RWPE1 (cell line): ENCODE results near the gene CES2.

Source experiments
- CTCF ChIA-PET: fragments of 350-600 bp; sonication (Branson Sonifier 250); formaldehyde crosslinking; extraction: SDS; loops from one replicate; lab custom pipeline; 2021; lab: Yijun Ruan, JAX
- POLR2A ChIA-PET: fragments of 400-600 bp; formaldehyde crosslinking; extraction: SDS; loops from one replicate; lab custom pipeline; 2020; ENCODE audit warnings: antibody characterized with exemption; ENCODE audit not compliant: low non-redundant PET; lab: Yijun Ruan, JAX
- DNase-seq: peaks from one replicate; pipeline ENCODE4 v3.0.0; 2012; ENCODE audit warnings: low spot score
- H3K27ac ChIP-seq: fragments of 450-650 bp; 2 replicates; pipeline ENCODE4 v1.5.1; 2017
- TF ChIP-seq, protein P1 (sequence below): fragments of 450-650 bp; conservative IDR thresholded peaks from 2 replicates; pipeline ENCODE4 v1.5.1; 2017; ENCODE audit warnings: low read depth, mild to moderate bottlenecking

The CES2 gene, protein sequence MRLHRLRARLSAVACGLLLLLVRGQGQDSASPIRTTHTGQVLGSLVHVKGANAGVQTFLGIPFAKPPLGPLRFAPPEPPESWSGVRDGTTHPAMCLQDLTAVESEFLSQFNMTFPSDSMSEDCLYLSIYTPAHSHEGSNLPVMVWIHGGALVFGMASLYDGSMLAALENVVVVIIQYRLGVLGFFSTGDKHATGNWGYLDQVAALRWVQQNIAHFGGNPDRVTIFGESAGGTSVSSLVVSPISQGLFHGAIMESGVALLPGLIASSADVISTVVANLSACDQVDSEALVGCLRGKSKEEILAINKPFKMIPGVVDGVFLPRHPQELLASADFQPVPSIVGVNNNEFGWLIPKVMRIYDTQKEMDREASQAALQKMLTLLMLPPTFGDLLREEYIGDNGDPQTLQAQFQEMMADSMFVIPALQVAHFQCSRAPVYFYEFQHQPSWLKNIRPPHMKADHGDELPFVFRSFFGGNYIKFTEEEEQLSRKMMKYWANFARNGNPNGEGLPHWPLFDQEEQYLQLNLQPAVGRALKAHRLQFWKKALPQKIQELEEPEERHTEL

DNA sequence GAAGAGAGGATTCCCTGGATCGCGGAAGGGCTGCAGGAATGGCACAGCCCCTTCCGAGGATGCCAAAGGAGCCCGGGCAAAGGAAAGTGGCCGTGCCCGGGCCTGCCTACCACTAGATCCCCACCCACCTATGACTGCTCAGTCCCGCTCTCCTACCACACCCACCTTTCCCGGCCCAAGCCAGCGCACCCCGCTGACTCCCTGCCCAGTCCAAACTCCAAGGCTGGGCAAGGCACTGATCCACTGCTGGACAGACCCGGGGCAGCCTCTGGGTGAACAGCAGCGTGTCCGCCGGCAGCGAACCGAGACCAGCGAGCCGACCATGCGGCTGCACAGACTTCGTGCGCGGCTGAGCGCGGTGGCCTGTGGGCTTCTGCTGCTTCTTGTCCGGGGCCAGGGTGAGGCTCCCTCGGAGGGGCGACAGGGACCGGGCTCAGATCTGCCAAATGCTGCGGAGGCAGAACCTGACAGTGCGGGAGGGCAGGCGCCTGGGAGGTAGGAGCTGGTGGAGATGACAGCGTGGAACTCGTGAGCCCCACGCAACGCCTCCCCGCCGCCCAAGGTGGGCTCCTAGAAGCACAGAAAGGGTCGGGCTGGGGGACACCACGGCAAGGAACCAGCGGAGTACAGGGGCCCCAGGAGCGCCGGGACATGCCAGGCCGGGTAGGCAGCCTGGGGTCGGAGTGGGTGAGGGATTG lies at the start of gene CES2:
CES2 (plus strand) TSS at position 203 of the 698 bp plus-strand sequence; CDS start at position 323, 120 bp downstream.
- CTCF ChIA-PET: interaction anchor here (0.6 to 1.4 kb wide), 2 partner anchors 40 to 146 kb away, joined by 3 to 5 read pairs; no protein-coding TSS in a partner anchor
- DNase-seq: peak; percentile 97
- TF ChIP-seq, protein P1, sequence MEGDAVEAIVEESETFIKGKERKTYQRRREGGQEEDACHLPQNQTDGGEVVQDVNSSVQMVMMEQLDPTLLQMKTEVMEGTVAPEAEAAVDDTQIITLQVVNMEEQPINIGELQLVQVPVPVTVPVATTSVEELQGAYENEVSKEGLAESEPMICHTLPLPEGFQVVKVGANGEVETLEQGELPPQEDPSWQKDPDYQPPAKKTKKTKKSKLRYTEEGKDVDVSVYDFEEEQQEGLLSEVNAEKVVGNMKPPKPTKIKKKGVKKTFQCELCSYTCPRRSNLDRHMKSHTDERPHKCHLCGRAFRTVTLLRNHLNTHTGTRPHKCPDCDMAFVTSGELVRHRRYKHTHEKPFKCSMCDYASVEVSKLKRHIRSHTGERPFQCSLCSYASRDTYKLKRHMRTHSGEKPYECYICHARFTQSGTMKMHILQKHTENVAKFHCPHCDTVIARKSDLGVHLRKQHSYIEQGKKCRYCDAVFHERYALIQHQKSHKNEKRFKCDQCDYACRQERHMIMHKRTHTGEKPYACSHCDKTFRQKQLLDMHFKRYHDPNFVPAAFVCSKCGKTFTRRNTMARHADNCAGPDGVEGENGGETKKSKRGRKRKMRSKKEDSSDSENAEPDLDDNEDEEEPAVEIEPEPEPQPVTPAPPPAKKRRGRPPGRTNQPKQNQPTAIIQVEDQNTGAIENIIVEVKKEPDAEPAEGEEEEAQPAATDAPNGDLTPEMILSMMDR: no peak
- peak within 1 kb of the TSS; percentile 94 for H3K27ac ChIP-seq
- POLR2A ChIA-PET: interaction anchor here (0.5 kb wide), 1 partner anchor 9 kb away, joined by 3 read pairs; no protein-coding TSS in a partner anchor

DNA sequence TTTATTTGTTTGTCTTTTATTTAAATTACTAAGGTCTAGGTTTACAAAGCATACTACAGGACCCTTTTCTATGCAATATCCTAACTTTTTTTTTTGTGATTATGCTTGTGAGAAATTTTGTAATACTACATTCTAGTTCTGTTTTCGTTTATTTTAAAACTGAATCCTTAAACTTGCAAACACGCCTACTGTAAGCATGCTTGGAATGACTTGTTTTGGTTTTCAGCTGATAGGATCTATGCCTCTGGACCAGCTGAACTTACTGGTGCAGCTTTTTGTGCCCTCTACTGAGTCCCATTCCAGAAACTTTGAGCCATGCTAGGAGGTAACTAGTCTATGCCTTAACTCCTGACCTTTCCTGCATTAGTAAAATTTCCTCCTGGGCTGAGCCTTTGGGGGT lies 49.0 kb upstream of the CES2 start:
- CTCF ChIA-PET: interaction anchor here (0.6 to 2.9 kb wide), 2 partner anchors 9 to 15 kb away, joined by 3 to 15 read pairs; no protein-coding TSS in a partner anchor
- TF ChIP-seq, protein P1: no peak
- DNase-seq: no peak
- no peak overlapping the region for H3K27ac ChIP-seq
- POLR2A ChIA-PET: no interaction called here

DNA sequence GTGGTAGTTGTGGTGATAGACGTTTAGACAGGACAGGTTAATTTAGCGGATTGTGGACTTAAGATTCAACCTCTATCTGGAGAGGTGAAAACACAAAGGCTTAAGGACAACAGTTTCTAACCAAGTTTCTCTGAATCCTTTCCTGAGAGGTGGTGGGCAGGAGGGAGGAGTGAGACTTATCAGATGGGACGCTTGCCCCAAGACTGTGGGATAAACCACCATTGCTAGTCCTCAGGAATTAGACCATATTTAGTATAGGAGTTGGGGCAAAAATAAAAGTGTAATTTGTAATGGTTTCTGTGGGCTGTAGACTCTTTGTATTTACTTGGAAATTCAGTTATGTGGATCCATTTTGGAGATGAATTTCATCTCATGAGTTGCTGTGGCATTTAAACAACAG lies 48.4 kb upstream of the CES2 start:
- TF ChIP-seq, protein P1: no peak
- DNase-seq: no peak
- CTCF ChIA-PET: interaction anchor here (2.9 kb wide), 1 partner anchor 8 kb away, joined by 15 read pairs; no protein-coding TSS in a partner anchor
- POLR2A ChIA-PET: no interaction called here
- H3K27ac ChIP-seq: no peak overlapping the region

DNA sequence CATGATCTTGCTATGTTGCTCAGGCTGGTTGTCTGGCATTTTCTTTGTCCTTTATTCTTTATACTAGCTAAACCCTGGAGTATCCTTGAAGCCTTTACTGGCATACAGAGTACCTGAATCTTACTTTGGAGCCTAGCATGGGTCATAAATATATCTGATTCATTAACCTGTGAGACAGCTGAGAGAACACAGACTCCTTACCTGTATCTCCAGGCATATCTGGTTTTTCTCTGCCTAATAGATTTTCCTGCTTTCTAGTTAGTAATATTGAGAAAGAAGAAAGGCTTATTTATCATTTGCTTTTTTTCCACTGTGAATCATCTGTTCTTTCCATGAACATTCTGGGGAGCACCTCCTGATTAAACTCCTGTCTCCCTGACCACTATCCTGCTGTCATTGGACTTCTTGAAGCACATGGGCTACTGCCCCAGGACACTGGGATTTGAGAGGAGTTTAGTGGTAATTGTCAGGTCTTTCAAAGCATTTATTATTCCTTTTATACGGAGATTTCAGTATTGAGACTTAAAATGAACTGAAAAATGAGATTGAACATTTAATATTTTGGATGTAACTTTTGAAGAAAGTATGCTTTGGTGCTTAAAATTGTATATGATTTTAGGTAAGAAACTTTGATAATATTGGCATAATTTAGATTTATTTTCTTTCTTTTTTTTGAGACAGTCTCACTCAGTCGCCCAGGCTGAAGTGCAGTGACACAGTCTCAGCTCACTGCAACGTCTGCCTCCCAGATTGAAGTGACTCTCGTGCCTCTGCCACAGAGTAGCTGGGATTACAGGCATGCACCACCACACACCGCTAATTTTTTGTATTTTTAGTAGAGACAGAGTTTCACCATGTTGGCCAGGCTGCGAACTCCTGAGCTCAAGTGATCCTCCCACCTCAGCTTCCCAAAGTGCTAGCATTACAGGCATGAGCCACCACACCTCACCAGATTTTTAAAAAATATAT lies 46.4 kb upstream of the CES2 start:
- TF ChIP-seq, protein P1: no peak
- POLR2A ChIA-PET: no interaction called here
- H3K27ac ChIP-seq: no peak overlapping the region
- CTCF ChIA-PET: interaction anchor here (0.7 kb wide), 1 partner anchor 21 kb away, joined by 3 read pairs; no protein-coding TSS in a partner anchor
- DNase-seq: no peak

DNA sequence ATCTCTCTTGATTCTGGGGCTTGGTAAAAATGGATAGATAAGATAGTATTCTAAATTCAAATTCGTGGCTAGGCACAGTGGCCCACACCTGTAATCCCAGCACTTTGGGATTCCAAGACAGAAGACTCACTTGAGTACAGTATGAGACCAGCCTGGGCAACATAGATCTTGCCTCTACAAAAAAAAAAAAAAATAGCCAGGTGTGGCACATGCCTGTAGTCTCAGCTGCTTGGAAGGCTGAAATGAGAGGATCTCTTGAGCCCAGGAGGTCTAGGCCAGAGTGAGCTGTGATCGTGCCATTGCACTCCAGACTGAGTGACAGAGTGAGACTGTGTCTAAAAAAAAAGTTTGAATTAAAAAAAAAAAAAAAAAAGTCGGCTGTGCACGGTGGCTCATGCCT lies 45.7 kb upstream of the CES2 start:
- H3K27ac ChIP-seq: no peak overlapping the region
- TF ChIP-seq, protein P1: no peak
- no peak for DNase-seq
- ChIA-PET CTCF (interaction anchor here (0.6 to 0.7 kb wide), 2 partner anchors 21 to 151 kb away, joined by 3 read pairs; no protein-coding TSS in a partner anchor), POLR2A (no interaction called here)
